ENCODE measurements around the gene ZIC1.
A peak's percentile ranks its signal among the peaks of the same experiment; 100 is the strongest.

The ZIC1 gene

GRCh38 chr3:147380387-147380951 lies 28.7 kb upstream of the ZIC1 start:
- DNase-seq (ENCODE audit: low read depth): no peak

GRCh38 chr3:147380977-147381376 lies 28.2 kb upstream of the ZIC1 start:
- DNase-seq (ENCODE audit: low read depth): no peak

- no peak for DNase-seq (ENCODE audit: low read depth)
These were observed 27.6 kb upstream of the ZIC1 start for GRCh38 chr3:147381596-147381995.

- no peak for DNase-seq (ENCODE audit: low read depth)
These were observed 25.5 kb upstream of the ZIC1 start for GRCh38 chr3:147383617-147384016.

GRCh38 chr3:147384210-147385058 lies 24.7 kb upstream of the ZIC1 start:
- no peak for DNase-seq (ENCODE audit: low read depth)

GRCh38 chr3:147385059-147386012 lies 23.8 kb upstream of the ZIC1 start:
- DNase-seq (ENCODE audit: low read depth): no peak

GRCh38 chr3:147387291-147387884 lies 21.8 kb upstream of the ZIC1 start:
- no peak for DNase-seq (ENCODE audit: low read depth)

GRCh38 chr3:147387885-147388699 lies 21.1 kb upstream of the ZIC1 start:
- no peak for DNase-seq (ENCODE audit: low read depth)

- DNase-seq (ENCODE audit: low read depth): no peak
These were observed 20.2 kb upstream of the ZIC1 start for GRCh38 chr3:147388700-147389580.

- no peak for DNase-seq (ENCODE audit: low read depth)
These were observed 19.4 kb upstream of the ZIC1 start for GRCh38 chr3:147389717-147390116.

- no peak for DNase-seq (ENCODE audit: low read depth)
These were observed 18.3 kb upstream of the ZIC1 start for GRCh38 chr3:147390589-147391569.

- DNase-seq (ENCODE audit: low read depth): peak; percentile 48
These were observed 17.2 kb upstream of the ZIC1 start for GRCh38 chr3:147391781-147392624.

- DNase-seq (ENCODE audit: low read depth): no peak
These were observed 16.6 kb upstream of the ZIC1 start for GRCh38 chr3:147392625-147392946.

GRCh38 chr3:147393261-147393942 lies 15.8 kb upstream of the ZIC1 start:
- DNase-seq (ENCODE audit: low read depth): no peak

- DNase-seq (ENCODE audit: low read depth): no peak
These were observed 15.0 kb upstream of the ZIC1 start for GRCh38 chr3:147393943-147394883.

GRCh38 chr3:147394884-147395225 lies 14.3 kb upstream of the ZIC1 start:
- no peak for DNase-seq (ENCODE audit: low read depth)

All from GM04503 (cell line).